ENCODE results near the gene EPN2. TPM values are rescaled to one million over a fixed set of nuclear protein-coding genes. Genes with fewer than 3 reads are reported as not detected.

EPN2 gene
- total RNA-seq, 2 experiments from 2014 or later = 9.0 to 12.0 TPM

DNA sequence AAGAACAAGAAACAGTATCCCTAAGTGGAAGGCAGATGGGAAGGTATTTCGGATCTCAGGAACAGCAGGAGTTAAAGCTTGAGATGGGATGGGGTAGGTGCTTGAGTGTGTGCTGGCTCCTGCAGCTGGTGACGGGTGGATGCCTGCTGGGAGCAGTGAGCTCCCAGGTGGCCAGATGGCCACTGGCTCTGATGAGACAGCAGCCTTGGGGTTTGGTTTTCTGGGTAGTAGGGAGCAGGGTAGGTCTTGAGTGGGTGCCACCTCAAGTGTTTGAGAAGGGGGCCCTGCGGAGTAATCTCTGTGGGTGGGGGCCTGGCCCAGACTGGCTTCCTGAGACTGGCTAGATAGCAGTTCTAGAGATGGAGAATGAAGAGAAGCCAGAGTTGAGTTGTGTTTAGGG is 10.3 kb downstream of the EPN2 start:
- Mint-ChIP-seq H3K27ac (no peak overlapping the region), H3K4me3 (no peak overlapping the region), H3K4me1 (ENCODE audit: low read depth) (peaks cover 3% of the 10 kb centered on the region), H3K9me3 (no peaks in the 10 kb centered on the region), H3K36me3 (no peaks in the 10 kb centered on the region), H3K27me3 (peaks cover 3% of the 10 kb centered on the region)
- intact Hi-C loops (cut with micrococcal nuclease) = no loop called here
- no peak for DNase-seq
- CTCF ChIA-PET = interaction anchor here (1.1 to 1.3 kb wide), 2 partner anchors 91 to 115 kb away, joined by 3 to 4 read pairs; partner anchors contain the start of gene B9D1
- POLR2A ChIA-PET = no interaction called here

DNA sequence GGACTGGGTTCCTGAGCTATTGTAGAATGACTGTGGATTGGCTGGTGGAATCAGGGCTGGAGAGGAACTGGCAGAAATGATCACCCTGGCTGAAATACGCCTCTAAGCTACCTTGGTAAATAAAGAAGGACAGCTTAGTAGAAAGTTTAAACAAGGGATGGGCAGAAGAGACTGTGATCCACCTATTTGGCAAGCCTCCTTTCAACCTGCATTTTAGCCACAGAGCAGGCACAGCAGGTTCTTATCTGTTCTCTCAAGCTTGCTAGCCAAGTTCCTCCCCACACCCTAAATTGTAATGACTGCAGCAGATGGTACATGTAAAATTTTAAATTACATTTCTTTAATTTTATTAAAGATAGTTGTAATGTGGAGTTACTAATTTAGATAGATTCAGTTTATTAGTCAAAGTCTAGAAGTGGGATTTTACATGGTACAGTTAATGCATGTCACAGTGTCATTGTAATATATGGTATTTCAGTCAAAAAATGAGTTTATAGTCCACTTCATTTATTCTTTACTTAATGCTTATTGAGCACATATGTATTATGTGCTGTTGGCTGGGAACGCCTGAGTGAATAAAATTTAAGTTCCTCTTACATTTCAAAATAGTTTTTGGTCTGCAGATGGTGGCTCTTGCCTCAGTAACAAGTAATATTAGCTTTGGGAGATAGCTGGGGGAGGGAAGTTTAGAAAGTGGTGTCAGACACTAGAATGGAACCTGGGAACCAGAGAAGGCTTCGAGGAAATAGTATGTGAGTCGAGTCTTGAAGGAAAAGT is 11.2 kb downstream of the EPN2 start:
- intact Hi-C loops (cut with micrococcal nuclease) = no loop called here
- POLR2A ChIA-PET = no interaction called here
- CTCF ChIA-PET = interaction anchor here (1.3 kb wide), 1 partner anchor 90 kb away, joined by 4 read pairs; no protein-coding TSS in a partner anchor
- peaks cover 3% of the 10 kb centered on the region for H3K27me3 Mint-ChIP-seq
- peaks cover 3% of the 10 kb centered on the region for H3K4me1 Mint-ChIP-seq (ENCODE audit: low read depth)
- H3K27ac Mint-ChIP-seq = no peak overlapping the region
- no peak for DNase-seq
- H3K9me3 Mint-ChIP-seq = no peaks in the 10 kb centered on the region
- peaks cover 2% of the 10 kb centered on the region for H3K36me3 Mint-ChIP-seq
- H3K4me3 Mint-ChIP-seq = no peak overlapping the region

DNA sequence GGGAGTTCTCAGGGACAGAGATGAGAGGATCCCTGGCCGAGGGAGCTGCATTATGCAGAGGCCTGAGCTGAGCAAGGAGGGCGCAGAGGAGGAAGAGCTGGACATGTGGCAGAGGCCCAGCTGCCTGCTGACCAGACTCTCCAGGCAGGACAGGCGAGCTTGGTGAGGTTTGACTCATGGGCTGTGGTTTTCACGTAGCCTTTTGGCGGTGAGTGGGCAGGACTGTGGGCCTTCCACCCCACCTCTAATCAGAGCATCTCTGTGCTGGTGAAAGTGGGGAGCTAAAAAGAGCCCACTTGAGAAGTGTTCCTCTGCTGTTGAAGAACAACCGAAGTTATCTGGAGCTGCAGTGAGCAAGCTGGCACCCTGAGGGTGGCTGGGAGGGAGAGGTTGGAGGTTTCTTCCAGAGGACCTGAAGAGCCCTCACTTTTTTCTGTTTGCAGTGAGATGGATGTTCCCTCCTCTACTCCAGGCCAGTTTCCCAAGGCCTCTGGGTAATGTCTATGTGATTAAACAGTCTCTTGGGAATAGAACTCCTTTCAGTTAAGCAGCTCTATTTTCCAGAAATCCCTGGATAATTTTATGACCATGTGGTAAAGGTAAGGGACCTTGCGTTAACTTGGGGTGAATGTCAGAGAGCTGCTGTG is 11.9 kb downstream of the EPN2 start:
- no peak overlapping the region for H3K27ac Mint-ChIP-seq
- H3K4me1 Mint-ChIP-seq (ENCODE audit: low read depth) = peaks cover 3% of the 10 kb centered on the region
- peaks cover 5% of the 10 kb centered on the region for H3K27me3 Mint-ChIP-seq
- no peaks in the 10 kb centered on the region for H3K9me3 Mint-ChIP-seq
- intact Hi-C loops (cut with micrococcal nuclease) = no loop called here
- no peak for DNase-seq
- ChIA-PET CTCF (interaction anchor here (1.0 kb wide), 1 partner anchor 89 kb away, joined by 3 read pairs; no protein-coding TSS in a partner anchor), POLR2A (no interaction called here)
- peaks cover 2% of the 10 kb centered on the region for H3K36me3 Mint-ChIP-seq
- no peak overlapping the region for H3K4me3 Mint-ChIP-seq

DNA sequence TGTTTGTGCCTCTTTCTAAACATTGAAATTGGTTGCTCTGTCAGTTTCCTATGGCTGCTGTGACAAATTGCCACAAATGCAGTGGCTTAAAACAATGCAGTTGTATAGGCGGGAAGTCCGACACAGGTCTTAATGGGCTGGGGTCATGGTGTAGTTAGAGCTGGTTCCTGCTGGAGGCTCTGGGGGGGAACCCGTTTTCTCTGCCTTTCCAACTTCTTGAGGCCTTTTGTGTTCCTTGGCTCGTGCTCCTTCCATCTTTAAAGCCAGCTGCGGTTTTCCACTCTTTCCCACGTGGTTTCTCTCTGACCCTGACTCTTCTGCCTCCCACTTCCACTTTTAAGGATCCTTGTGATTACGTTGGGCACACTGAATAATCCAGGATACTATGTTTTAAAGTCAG is 12.5 kb downstream of the EPN2 start:
- CTCF ChIA-PET = interaction anchor here (1.0 kb wide), 1 partner anchor 89 kb away, joined by 3 read pairs; no protein-coding TSS in a partner anchor
- H3K27ac Mint-ChIP-seq = no peak overlapping the region

DNA sequence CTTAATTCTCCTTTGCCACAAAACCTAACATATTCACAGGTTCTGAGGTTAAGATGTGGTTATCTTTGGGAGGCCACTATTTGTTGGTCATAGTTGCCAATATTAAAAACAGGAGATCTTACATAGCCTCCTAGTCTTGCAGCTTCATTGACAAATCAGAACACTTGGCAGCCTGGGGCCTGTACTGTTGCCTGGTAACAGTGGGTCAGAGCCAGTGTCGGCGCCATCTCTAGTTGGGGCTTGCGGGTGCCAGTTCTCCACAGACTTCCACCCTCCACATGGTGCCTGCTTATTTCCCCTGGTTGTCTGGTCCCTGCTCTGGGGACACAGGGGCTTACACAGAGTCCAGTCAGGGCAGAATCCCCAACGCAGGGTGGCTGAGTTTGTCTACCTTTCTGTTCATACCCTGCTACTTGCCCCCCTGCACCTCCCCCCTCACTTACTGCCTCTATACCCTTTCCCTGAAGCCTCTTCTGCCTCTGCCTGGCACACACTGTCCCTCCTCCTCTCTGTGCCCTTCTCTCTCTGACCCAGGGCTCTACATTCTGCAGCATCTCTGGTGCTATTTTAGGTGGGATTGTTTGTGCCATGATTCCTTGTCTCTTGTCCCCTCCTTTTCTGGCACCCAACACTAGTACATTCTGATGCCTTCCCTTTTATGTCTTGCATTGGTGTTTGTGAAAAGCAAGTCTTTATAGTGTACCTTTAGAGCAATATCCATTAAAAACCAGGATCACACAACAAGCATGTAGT is 13.4 kb downstream of the EPN2 start:
- peaks cover 7% of the 10 kb centered on the region for H3K27me3 Mint-ChIP-seq
- ChIA-PET CTCF (no interaction called here), POLR2A (interaction anchor here (0.6 kb wide), 1 partner anchor 484 kb away, joined by 5 read pairs; no protein-coding TSS in a partner anchor)
- H3K4me1 Mint-ChIP-seq (ENCODE audit: low read depth) = peaks cover 3% of the 10 kb centered on the region
- H3K9me3 Mint-ChIP-seq = no peaks in the 10 kb centered on the region
- DNase-seq = no peak
- no peak overlapping the region for H3K27ac Mint-ChIP-seq
- intact Hi-C loops (cut with micrococcal nuclease) = no loop called here
- H3K4me3 Mint-ChIP-seq = no peak overlapping the region
- H3K36me3 Mint-ChIP-seq = peaks cover 2% of the 10 kb centered on the region

More for the DNA sequence above, 12.5 kb downstream of the EPN2 start:
- H3K27me3 Mint-ChIP-seq = peaks cover 5% of the 10 kb centered on the region
- peaks cover 2% of the 10 kb centered on the region for H3K36me3 Mint-ChIP-seq
- peaks cover 3% of the 10 kb centered on the region for H3K4me1 Mint-ChIP-seq (ENCODE audit: low read depth)
- no peak for DNase-seq
- H3K9me3 Mint-ChIP-seq = no peaks in the 10 kb centered on the region
- no peak overlapping the region for H3K4me3 Mint-ChIP-seq
- intact Hi-C loops (cut with micrococcal nuclease) = no loop called here
- POLR2A ChIA-PET = no interaction called here

DNA sequence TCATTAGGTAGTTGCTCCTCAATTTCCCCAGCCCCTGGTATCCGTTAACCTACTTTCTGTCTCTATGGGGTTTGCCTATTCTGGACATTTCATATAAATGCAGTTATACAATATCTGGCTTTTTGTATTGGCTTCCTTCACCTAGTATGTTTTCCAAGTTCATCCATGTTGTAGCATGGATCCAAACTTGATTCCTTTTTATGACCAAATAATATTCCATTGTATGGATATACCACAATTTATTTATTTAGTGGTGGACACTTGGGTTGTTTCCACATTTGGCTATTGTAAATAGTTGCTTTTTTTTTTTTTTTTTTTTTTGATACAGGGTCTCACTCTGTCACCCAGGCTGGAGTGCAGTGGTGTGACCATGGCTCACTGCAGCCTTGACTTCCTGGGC is 15.9 kb downstream of the EPN2 start:
- H3K27ac Mint-ChIP-seq = no peak overlapping the region
- ChIA-PET POLR2A (no interaction called here), CTCF (no interaction called here)
- H3K4me3 Mint-ChIP-seq = no peak overlapping the region
- H3K36me3 Mint-ChIP-seq = peaks cover 2% of the 10 kb centered on the region
- intact Hi-C loops (cut with micrococcal nuclease) = no loop called here
- peaks cover 7% of the 10 kb centered on the region for H3K27me3 Mint-ChIP-seq
- no peaks in the 10 kb centered on the region for H3K9me3 Mint-ChIP-seq
- no peak for DNase-seq
- H3K4me1 Mint-ChIP-seq (ENCODE audit: low read depth) = peaks cover 3% of the 10 kb centered on the region

DNA sequence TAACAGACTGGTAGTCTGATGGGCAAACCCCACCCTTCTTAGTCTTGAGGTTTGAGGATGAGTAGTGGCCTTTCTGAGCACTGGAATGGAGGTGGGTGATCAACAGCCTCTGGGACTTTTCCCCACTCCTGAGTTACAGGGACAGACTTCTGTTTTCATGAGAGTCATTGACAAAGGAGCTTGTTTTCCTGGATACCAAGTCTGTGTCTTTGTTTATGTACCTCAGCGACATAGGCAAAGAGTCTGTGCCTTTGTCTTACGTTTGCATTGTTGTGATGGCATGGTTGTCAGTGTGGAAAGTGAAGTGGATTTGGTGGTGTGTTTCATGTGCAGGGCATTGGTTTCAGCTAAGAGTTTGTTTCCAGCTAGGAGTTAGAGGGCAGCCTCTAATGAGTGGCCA is 17.5 kb downstream of the EPN2 start:
- no peak for DNase-seq
- ChIA-PET POLR2A (no interaction called here), CTCF (interaction anchor here (0.6 to 0.8 kb wide), 2 partner anchors 10 to 1063 kb away, joined by 3 to 7 read pairs; no protein-coding TSS in a partner anchor)
- no peak overlapping the region for H3K4me3 Mint-ChIP-seq
- H3K36me3 Mint-ChIP-seq = peaks cover 2% of the 10 kb centered on the region
- H3K9me3 Mint-ChIP-seq = no peaks in the 10 kb centered on the region
- no peak overlapping the region for H3K27ac Mint-ChIP-seq
- H3K4me1 Mint-ChIP-seq (ENCODE audit: low read depth) = no peaks in the 10 kb centered on the region
- intact Hi-C loops (cut with micrococcal nuclease) = no loop called here
- H3K27me3 Mint-ChIP-seq = peaks cover 4% of the 10 kb centered on the region

DNA sequence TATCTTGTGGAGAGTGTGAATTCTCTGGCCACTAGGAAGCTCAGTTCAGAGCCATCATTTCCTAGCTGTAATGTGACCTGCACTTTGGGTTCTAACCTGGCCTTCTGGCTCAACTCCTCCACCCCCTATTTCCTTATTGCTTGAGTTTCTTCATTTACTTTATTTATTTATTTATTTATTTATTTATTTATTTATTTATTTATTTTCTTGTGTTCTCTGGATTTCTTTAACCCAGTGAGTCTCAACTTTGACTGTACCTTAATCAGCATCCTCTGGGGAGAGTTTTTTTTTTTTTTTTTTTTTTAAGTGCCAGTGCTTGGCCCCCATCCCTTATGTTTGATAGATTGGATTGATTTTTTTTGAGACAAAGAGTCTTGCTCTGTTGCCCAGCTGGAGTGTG is 18.1 kb downstream of the EPN2 start:
- Mint-ChIP-seq H3K27me3 (peaks cover 4% of the 10 kb centered on the region), H3K36me3 (peaks cover 2% of the 10 kb centered on the region), H3K9me3 (no peaks in the 10 kb centered on the region), H3K4me1 (ENCODE audit: low read depth) (no peaks in the 10 kb centered on the region), H3K27ac (no peak overlapping the region), H3K4me3 (no peak overlapping the region)
- intact Hi-C loops (cut with micrococcal nuclease) = no loop called here
- no peak for DNase-seq
- ChIA-PET CTCF (interaction anchor here (0.8 kb wide), 1 partner anchor 10 kb away, joined by 7 read pairs; no protein-coding TSS in a partner anchor), POLR2A (no interaction called here)

DNA sequence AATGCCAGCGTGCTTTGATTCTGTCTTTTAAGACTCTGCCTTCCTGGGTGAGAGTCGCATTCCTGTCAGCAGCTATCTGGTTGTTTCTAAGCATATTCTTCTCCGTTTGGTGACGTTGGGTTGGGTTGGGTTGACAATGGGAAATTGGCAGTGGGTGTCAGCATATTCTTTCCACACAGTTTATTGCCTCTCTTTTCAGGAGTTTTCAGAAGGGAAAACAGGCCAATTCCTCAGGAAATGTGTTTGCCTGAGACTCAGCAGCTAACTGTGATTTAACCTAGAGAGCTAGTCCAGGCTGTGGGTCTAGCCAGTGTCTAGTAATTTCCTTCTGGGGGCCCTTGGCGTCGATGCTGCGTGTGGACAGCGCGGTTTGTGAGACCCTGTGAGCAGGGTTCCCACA is 21.2 kb downstream of the EPN2 start:
- Mint-ChIP-seq H3K4me1 (ENCODE audit: low read depth) (peaks cover 11% of the 10 kb centered on the region), H3K4me3 (no peak overlapping the region), H3K9me3 (no peaks in the 10 kb centered on the region), H3K27me3 (peaks cover 5% of the 10 kb centered on the region), H3K27ac (no peak overlapping the region), H3K36me3 (no peaks in the 10 kb centered on the region)
- ChIA-PET CTCF (no interaction called here), POLR2A (no interaction called here)
- intact Hi-C loops (cut with micrococcal nuclease) = no loop called here
- DNase-seq = no peak

DNA sequence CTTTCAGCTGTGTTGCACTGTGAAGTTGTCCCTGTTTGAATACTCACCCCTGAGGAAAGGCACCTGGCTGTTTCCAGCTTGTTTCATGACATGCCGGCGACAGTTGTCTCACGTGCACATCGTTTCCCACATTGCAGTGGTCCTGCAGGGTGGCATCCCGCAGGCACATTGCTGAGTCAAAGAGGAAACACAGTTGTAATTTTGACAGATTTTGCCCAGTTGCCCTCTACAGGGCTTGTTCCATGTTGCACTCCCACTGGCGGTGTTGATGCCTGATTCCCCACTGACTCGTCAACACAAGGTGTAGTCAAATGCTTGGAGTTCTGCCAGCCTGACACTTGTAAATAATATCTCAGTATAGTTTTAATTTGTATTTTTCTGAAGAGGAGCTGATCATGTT is 23.8 kb downstream of the EPN2 start:
- intact Hi-C loops (cut with micrococcal nuclease) = no loop called here

DNA sequence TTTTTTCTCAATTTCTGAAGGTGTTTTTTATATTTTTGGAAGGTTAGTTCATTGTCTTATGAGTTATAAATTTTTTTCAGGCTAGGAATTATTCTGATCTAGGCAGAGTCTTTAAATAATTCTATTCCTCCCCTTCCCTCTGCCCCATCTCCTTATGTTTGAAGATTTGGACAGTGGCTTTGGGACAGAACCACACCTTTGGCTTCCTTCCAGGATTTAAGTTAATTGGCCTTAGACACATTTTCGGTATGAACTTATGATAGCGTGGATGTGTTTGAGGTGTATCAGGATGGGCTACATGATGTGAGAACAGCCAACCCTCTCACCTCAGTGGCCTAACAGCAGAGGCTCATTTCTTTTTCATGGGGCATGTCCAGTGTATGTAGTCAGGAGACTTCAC is 24.3 kb downstream of the EPN2 start:
- H3K4me3 Mint-ChIP-seq = no peak overlapping the region
- H3K9me3 Mint-ChIP-seq = no peaks in the 10 kb centered on the region
- no peak for DNase-seq
- no peaks in the 10 kb centered on the region for H3K36me3 Mint-ChIP-seq
- H3K4me1 Mint-ChIP-seq (ENCODE audit: low read depth) = peaks cover 22% of the 10 kb centered on the region
- ChIA-PET POLR2A (no interaction called here), CTCF (no interaction called here)
- intact Hi-C loops (cut with micrococcal nuclease) = no loop called here
- peaks cover 5% of the 10 kb centered on the region for H3K27me3 Mint-ChIP-seq
- H3K27ac Mint-ChIP-seq = no peak overlapping the region

More for the DNA sequence above, 23.8 kb downstream of the EPN2 start:
- H3K4me1 Mint-ChIP-seq (ENCODE audit: low read depth) = peaks cover 22% of the 10 kb centered on the region
- no peaks in the 10 kb centered on the region for H3K36me3 Mint-ChIP-seq
- H3K4me3 Mint-ChIP-seq = no peak overlapping the region
- no peaks in the 10 kb centered on the region for H3K9me3 Mint-ChIP-seq
- no peak overlapping the region for H3K27ac Mint-ChIP-seq
- ChIA-PET POLR2A (no interaction called here), CTCF (no interaction called here)
- DNase-seq = no peak
- H3K27me3 Mint-ChIP-seq = peaks cover 5% of the 10 kb centered on the region

All from activated CD4-positive, alpha-beta memory T cell treated with anti-CD3 and anti-CD28 coated beads for 36 hours (primary cell).